Keratinocyte (primary cell): ENCODE data around the gene ERBIN.

Experiments used
- CTCF ChIP-seq, 3 experiments: IDR thresholded peaks in 1 of 3; conservative IDR thresholded peaks in 1 of 3; optimal IDR thresholded peaks in 1 of 3; 2 replicates in 2 of 3; 3 replicates in 1 of 3; pipeline versions ENCODE3 to v1.5.1; 2011; ENCODE audit warnings: low read length in 3 of 3, mild to moderate bottlenecking in 3 of 3, moderate library complexity in 2 of 3, control low read depth in 1 of 3, inconsistent platforms in 1 of 3; ENCODE audit not compliant: insufficient read depth in 2 of 3; ENCODE audit errors: extremely low read depth in 1 of 3
- EZH2 ChIP-seq: IDR thresholded peaks from one replicate; pipeline ENCODE4 v1.6.1; 2012; ENCODE audit warnings: inconsistent platforms, mild to moderate bottlenecking, low read length, moderate library complexity

GRCh38 chr5:65951330-65951729 lies 25.0 kb downstream of the ERBIN start:
- TF ChIP-seq CTCF (optimal IDR thresholded peaks at IDR 0.05 in 1 of 3, IDR thresholded peaks at IDR 0.05 in 1 of 3, conservative IDR thresholded peaks at IDR 0.05 in 1 of 3; ENCODE audit: extremely low read depth in 1 of 3, insufficient read depth in 2 of 3, low read length in 3 of 3) (no peak), EZH2 (no peak)
